Neutrophil (primary cell): ENCODE measurements around the gene POLR3E.

Source experiments
- H3K27ac ChIP-seq: fragments of 200-600 bp; sonication (generic); 2 replicates; pipeline ENCODE4 v1.5.1; 2016; ENCODE audit warnings: mild to moderate bottlenecking, moderate library complexity
- H3K27me3 ChIP-seq: fragments of 200-600 bp; sonication (generic); 2 replicates; pipeline ENCODE4 v1.6.0; 2016; ENCODE audit warnings: mild to moderate bottlenecking
- H3K36me3 ChIP-seq: fragments of 200-600 bp; sonication (generic); 2 replicates; pipeline ENCODE4 v1.5.1; 2017
- H3K4me1 ChIP-seq, 2 experiments: fragments of 200-600 bp in 1 of 2; sonication (generic) in 1 of 2; 1 replicate in 1 of 2; 2 replicates in 1 of 2; pipeline versions ENCODE4 v1.5.1 to v1.6.1; 2013 to 2016; ENCODE audit warnings: low read depth in 1 of 2, low read length in 1 of 2, mild to moderate bottlenecking in 1 of 2, moderate library complexity in 1 of 2; ENCODE audit not compliant: control insufficient read depth in 1 of 2, insufficient read depth in 1 of 2
- H3K4me3 ChIP-seq, 2 experiments: fragments of 200-600 bp in 1 of 2; sonication (generic) in 1 of 2; 1 replicate in 1 of 2; 2 replicates in 1 of 2; pipeline ENCODE4 v1.5.1; 2013 to 2016; ENCODE audit warnings: low read depth in 1 of 2, low read length in 1 of 2, mild to moderate bottlenecking in 1 of 2, moderate library complexity in 1 of 2
- H3K9me3 ChIP-seq: fragments of 200-600 bp; sonication (generic); 2 replicates; pipeline ENCODE4 v1.5.1; 2016
- TF ChIP-seq, protein P1 (sequence below): fragments of 200-600 bp; sonication (generic); IDR thresholded peaks from 2 replicates; pipeline ENCODE4 v1.5.1; 2016; ENCODE audit warnings: antibody characterized with exemption

The POLR3E gene

DNA sequence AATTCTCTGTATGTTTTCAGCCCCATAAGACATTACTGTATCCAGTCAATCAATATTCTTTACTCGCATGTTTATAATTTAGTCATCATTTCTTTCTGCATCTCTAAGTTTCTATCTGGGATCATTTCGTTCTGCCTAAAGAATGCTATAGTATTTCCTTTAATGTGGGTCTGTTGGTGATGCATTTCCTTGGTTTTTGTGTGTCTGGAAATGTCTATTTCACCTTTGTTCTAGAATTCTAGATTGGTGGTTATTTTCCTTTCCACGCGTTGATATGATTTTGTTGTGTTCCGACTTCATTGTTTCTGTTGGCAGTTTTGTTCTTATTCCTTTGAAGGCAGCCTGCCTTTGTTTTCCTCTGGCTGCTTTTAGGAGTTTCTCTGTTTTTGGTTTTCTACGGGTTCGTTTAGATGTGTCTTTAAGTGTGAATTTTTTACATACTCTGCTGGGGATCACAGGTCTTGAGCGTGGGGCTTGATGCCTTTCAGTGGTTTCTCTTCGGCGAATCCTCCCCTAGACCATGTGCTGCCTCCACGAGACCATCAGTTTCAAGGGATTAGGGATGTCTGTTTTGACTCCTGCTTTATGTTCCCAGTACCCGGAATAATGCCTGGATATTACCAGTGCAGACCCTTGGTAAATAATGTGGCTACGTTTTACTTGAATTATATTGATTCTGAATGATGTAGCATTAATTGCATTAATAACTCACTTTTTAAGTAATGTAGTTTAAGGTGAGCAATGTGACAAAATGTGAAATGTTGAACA lies 23.5 kb downstream of the POLR3E start:
- TF ChIP-seq, protein P1, sequence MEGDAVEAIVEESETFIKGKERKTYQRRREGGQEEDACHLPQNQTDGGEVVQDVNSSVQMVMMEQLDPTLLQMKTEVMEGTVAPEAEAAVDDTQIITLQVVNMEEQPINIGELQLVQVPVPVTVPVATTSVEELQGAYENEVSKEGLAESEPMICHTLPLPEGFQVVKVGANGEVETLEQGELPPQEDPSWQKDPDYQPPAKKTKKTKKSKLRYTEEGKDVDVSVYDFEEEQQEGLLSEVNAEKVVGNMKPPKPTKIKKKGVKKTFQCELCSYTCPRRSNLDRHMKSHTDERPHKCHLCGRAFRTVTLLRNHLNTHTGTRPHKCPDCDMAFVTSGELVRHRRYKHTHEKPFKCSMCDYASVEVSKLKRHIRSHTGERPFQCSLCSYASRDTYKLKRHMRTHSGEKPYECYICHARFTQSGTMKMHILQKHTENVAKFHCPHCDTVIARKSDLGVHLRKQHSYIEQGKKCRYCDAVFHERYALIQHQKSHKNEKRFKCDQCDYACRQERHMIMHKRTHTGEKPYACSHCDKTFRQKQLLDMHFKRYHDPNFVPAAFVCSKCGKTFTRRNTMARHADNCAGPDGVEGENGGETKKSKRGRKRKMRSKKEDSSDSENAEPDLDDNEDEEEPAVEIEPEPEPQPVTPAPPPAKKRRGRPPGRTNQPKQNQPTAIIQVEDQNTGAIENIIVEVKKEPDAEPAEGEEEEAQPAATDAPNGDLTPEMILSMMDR: no peak
- H3K4me1 ChIP-seq: peaks cover 0 to 3% of the 10 kb centered on the region in 2 experiments
- no peaks in the 10 kb centered on the region for H3K9me3 ChIP-seq
- peaks cover 53% of the 10 kb centered on the region for H3K36me3 ChIP-seq
- no peak overlapping the region for H3K27ac ChIP-seq
- no peaks in the 10 kb centered on the region for H3K27me3 ChIP-seq
- H3K4me3 ChIP-seq: no peak overlapping the region

DNA sequence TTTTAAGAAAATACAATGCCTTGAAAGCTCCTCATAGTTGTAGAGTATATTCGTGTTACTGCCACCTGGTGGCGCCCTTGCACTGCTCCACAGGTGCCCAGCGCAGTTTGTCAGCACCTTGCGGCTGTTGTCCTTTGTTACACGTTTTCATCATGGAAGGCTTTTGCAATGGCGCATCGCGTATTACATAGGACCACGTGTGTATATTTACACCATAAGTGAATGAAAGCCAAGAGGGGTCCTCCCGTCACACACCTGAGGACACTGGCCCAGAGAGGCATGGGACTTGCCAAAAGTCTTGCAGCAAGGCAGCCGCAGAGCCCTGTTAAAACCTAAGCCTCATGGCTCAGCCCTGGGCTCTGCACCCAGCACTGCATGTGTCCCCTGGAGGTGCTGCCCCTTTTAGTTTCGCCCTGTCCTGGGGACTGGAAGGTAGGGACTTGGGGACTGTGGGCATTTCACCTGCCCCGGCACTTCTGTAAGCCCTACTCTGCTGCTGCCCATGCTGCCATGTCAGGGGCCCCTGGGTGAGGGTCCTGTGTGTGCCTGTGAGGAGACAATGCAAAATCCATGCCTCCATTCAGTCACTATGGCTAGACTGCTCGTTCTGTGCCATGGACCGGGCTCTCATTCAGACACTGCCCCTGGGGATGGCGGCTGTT lies 24.3 kb downstream of the POLR3E start:
- H3K9me3 ChIP-seq: no peaks in the 10 kb centered on the region
- H3K4me1 ChIP-seq: peaks cover 0 to 3% of the 10 kb centered on the region in 2 experiments
- H3K36me3 ChIP-seq: peaks cover 53% of the 10 kb centered on the region
- TF ChIP-seq, protein P1: peak; percentile 82
- no peak overlapping the region for H3K4me3 ChIP-seq
- no peak overlapping the region for H3K27ac ChIP-seq
- H3K27me3 ChIP-seq: no peaks in the 10 kb centered on the region

DNA sequence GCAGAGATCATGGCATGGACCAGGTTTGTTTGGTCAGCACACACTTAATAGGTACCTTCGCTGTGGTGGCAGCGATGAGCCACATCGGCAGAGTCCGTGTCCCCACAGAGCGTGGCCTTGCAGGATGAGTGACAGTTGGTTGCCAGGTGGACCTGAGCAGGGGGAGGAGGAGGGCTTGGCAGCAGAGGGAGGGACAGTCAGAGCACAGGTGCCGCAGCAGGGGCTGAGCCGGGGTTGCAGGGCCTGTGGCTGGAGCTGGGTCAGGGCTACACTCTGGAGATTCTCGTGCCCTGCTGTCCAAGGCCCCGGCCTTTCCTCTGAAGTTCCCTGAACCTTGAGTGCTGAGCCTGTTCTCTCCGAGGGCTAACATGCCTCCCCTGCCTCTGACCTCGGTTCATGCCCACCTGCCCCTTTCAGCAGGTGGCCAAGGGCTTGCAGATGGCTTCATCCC lies 24.8 kb downstream of the POLR3E start:
- Histone ChIP-seq H3K9me3 (no peaks in the 10 kb centered on the region), H3K4me1 (peaks cover 0 to 3% of the 10 kb centered on the region in 2 experiments), H3K36me3 (peaks cover 51% of the 10 kb centered on the region), H3K27ac (no peak overlapping the region), H3K27me3 (no peaks in the 10 kb centered on the region), H3K4me3 (no peak overlapping the region)
- TF ChIP-seq, protein P1: no peak

DNA sequence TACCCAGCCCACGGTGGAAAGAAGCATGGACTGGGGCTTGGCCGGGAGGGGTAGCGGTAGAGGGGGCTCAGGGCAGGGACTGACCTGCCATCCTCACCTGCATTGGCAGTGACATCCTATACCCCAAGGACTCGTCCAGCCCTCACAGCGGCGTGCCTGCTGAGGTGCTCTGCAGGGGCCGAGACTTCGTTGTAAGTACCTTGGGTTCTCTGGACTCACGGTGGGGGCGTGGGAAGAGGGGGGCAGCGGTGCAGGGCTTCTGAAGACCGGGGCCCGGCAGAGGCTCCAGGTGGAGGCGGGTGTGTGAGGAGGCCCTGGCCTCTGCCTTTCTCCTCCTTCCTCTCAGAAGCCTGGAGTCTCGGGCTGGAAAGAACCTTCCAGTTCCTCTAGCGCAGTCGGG lies 25.5 kb downstream of the POLR3E start:
- H3K36me3 ChIP-seq: peaks cover 51% of the 10 kb centered on the region
- no peak overlapping the region for H3K4me3 ChIP-seq
- peaks cover 0 to 3% of the 10 kb centered on the region in 2 experiments for H3K4me1 ChIP-seq
- H3K27me3 ChIP-seq: no peaks in the 10 kb centered on the region
- no peak overlapping the region for H3K27ac ChIP-seq
- TF ChIP-seq, protein P1: no peak
- no peaks in the 10 kb centered on the region for H3K9me3 ChIP-seq

DNA sequence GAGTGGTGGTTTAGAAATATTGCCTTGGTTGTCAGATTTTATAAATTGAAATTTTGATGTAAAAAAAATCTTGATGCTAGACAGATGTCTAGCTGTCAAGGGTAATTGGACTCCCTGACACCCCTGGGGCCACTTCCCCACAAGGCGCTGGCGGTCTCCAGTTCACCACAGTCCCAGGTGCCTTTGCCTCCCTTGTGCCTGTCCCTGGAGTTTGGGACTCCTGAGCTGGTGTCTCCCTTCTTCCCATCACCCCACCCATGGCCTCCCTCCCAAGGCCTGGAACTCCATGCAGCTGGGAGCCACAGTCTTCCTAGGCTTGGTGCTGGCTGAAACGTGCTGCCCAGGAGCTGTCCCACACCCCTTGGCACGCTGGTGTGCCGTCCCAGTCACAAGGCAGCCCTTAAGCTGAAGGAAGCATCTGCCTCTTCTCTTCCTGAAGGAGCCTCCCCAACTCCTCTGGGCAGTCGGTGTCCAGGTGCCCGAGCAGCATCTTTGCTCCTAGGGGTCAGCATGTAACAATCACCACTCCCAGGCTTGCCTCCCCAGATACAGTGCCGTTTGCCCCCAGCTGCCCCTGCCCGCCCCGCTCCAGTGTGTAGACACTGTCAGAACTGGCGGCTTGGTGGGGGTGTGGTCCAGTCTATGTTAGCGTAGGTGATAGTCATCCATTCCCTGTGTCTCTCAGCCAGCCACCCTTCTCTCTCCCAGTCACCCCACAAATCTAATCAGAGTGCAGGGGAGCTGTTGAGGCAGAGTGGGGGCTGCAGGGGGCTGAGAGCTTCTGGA lies 26.2 kb downstream of the POLR3E start:
- H3K4me3 ChIP-seq: no peak overlapping the region
- H3K36me3 ChIP-seq: peaks cover 51% of the 10 kb centered on the region
- no peaks in the 10 kb centered on the region for H3K27me3 ChIP-seq
- peaks cover 0 to 3% of the 10 kb centered on the region in 2 experiments for H3K4me1 ChIP-seq
- TF ChIP-seq, protein P1: no peak
- H3K9me3 ChIP-seq: no peaks in the 10 kb centered on the region
- no peak overlapping the region for H3K27ac ChIP-seq
